Measurements from ENCODE around the gene KIF26B.

- TF ChIP-seq CTCF (IDR thresholded peaks at IDR 0.05) (no peak), MAZ (IDR thresholded peaks at IDR 0.05; ENCODE audit: borderline replicate concordance, low read depth, low read length) (no peak), EP300 (IDR thresholded peaks at IDR 0.05) (no peak), CHD2 (IDR thresholded peaks at IDR 0.05; ENCODE audit: low read length, partially characterized antibody) (no peak), CEBPB (IDR thresholded peaks at IDR 0.05) (no peak), USF2 (IDR thresholded peaks at IDR 0.05) (no peak), RFX5 (IDR thresholded peaks at IDR 0.05) (no peak), RCOR1 (IDR thresholded peaks at IDR 0.05; ENCODE audit: low read depth, low read length) (no peak)
- TF ChIP-seq, protein P1, sequence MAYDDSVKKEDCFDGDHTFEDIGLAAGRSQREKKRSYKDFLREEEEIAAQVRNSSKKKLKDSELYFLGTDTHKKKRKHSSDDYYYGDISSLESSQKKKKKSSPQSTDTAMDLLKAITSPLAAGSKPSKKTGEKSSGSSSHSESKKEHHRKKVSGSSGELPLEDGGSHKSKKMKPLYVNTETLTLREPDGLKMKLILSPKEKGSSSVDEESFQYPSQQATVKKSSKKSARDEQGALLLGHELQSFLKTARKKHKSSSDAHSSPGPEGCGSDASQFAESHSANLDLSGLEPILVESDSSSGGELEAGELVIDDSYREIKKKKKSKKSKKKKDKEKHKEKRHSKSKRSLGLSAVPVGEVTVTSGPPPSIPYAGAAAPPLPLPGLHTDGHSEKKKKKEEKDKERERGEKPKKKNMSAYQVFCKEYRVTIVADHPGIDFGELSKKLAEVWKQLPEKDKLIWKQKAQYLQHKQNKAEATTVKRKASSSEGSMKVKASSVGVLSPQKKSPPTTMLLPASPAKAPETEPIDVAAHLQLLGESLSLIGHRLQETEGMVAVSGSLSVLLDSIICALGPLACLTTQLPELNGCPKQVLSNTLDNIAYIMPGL (CRISPR knock-in tag; IDR thresholded peaks at IDR 0.05; ENCODE audit: borderline replicate concordance) = no peak
- TF ChIP-seq, protein P2, sequence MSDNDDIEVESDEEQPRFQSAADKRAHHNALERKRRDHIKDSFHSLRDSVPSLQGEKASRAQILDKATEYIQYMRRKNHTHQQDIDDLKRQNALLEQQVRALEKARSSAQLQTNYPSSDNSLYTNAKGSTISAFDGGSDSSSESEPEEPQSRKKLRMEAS (IDR thresholded peaks at IDR 0.05) = no peak
Observed at GRCh38 chr1:245542365-245542764, 387.6 kb downstream of the KIF26B start.

Data from A549 (cell line).